Measurements from ENCODE around the gene MMP3. TPM values are rescaled to one million over a fixed set of nuclear protein-coding genes. Genes with fewer than 3 reads are reported as not detected.
A peak's percentile ranks its signal among the peaks of the same experiment; 100 is the strongest.

Gene MMP3
- total and polyA plus RNA-seq, 12 donors: not detected

DNA sequence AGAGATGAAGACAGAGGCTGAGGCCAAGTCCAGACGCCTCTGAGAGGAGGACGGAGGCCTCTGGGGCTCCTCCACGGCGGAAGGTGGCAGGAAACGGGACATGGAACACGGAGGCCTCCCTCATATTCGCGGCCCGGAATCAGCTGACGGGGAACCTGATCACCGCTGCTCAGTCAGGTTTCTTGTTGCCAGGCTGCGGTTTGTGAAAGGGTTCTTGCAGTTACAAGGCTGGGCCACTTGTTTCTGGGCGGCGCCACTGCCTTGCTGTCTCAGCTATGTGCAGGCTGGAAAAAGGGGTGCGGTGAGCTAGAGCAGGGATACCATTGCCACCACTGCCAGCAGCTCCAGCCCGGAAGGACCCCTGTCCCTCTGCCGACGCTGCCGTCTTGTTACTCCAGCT lies 35.5 kb downstream of the MMP3 start:
- peaks cover 0 to 10% (median 0%) of the 10 kb centered on the region in 7 donors for H3K27me3 ChIP-seq
- H3K4me3 ChIP-seq: no peak overlapping the region
- no peak overlapping the region for H3K27ac ChIP-seq
- no peaks in the 10 kb centered on the region for H3K36me3 ChIP-seq
- 55 to 56% methylated on average over 19 of the region's 19 CpGs for WGBS, 2 donors
- TF ChIP-seq, protein P1, sequence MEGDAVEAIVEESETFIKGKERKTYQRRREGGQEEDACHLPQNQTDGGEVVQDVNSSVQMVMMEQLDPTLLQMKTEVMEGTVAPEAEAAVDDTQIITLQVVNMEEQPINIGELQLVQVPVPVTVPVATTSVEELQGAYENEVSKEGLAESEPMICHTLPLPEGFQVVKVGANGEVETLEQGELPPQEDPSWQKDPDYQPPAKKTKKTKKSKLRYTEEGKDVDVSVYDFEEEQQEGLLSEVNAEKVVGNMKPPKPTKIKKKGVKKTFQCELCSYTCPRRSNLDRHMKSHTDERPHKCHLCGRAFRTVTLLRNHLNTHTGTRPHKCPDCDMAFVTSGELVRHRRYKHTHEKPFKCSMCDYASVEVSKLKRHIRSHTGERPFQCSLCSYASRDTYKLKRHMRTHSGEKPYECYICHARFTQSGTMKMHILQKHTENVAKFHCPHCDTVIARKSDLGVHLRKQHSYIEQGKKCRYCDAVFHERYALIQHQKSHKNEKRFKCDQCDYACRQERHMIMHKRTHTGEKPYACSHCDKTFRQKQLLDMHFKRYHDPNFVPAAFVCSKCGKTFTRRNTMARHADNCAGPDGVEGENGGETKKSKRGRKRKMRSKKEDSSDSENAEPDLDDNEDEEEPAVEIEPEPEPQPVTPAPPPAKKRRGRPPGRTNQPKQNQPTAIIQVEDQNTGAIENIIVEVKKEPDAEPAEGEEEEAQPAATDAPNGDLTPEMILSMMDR (IDR thresholded peaks at IDR 0.05): peak in 1 of 9 donors; percentile 16
- ATAC-seq (peak in 1 of 8 donors; percentile 14), DNase-seq (peak in 1 of 2 donors; percentile 10)
- no peaks in the 10 kb centered on the region for H3K9me3 ChIP-seq
- intact Hi-C loops (cut with DNase I): no loop called here
- no peaks in the 10 kb centered on the region for H3K4me1 ChIP-seq

DNA sequence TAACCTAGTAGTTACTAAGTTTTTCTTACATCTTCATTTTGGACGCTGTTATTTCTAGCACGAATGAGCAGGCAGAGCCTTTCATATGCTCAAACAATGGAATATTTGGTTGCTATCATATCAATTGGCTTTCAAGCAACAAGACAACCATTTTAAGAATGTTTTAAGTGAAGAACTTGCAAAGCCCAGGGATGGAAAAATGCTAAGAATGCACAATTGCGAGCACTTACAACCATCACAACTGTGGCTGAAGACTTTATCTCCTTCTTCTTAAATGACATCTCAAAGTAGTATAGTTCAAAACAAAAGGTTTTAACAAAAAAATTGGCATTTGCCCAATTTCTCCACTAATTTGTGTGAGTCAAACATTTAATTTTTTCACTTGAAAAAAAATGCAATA lies 37.1 kb downstream of the MMP3 start:
- WGBS, 2 donors: 51 to 64% methylated on average over 3 of the region's 3 CpGs
- no peak for DNase-seq

DNA sequence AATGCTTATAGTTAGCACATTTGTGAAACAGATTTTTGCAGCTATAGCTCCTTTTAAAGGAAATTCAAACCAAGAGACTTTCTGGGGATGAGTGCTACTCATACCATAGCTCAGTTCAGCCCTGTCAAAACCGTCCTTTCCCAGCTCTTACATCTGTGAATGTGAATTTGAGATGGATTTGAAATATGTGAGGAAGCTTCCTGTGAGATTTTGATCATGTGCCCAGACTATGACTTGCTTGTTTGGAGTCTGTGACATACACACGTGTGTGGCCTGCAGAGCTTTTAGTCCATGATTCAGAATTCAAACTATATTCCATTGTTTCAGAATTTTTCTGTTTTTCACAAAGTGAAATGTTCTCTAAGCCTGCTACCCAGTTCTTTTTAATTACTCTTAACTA lies 41.1 kb downstream of the MMP3 start:
- Histone ChIP-seq H3K36me3 (no peaks in the 10 kb centered on the region), H3K27ac (no peak overlapping the region), H3K27me3 (peaks cover 0 to 2% (median 0%) of the 10 kb centered on the region in 7 donors), H3K9me3 (peaks cover 0 to 2% (median 0%) of the 10 kb centered on the region in 11 donors), H3K4me1 (peaks cover 0 to 7% (median 0%) of the 10 kb centered on the region in 9 donors), H3K4me3 (no peak overlapping the region)
- TF ChIP-seq, protein P1 (IDR thresholded peaks at IDR 0.05): no peak
- 26 to 35% methylated on average over 2 of the region's 2 CpGs for WGBS, 2 donors
- intact Hi-C loops (cut with DNase I): no loop called here
- no peak for DNase-seq
- ATAC-seq: peak in 2 of 8 donors; percentile 52 to 54

More for the DNA sequence above, 37.1 kb downstream of the MMP3 start:
- H3K9me3 ChIP-seq: no peaks in the 10 kb centered on the region
- TF ChIP-seq, protein P1 (IDR thresholded peaks at IDR 0.05): no peak
- no peaks in the 10 kb centered on the region for H3K4me1 ChIP-seq
- H3K36me3 ChIP-seq: no peaks in the 10 kb centered on the region
- no peak for ATAC-seq
- H3K4me3 ChIP-seq: no peak overlapping the region
- peaks cover 0 to 10% (median 0%) of the 10 kb centered on the region in 7 donors for H3K27me3 ChIP-seq
- intact Hi-C loops (cut with DNase I): no loop called here
- no peak overlapping the region for H3K27ac ChIP-seq

DNA sequence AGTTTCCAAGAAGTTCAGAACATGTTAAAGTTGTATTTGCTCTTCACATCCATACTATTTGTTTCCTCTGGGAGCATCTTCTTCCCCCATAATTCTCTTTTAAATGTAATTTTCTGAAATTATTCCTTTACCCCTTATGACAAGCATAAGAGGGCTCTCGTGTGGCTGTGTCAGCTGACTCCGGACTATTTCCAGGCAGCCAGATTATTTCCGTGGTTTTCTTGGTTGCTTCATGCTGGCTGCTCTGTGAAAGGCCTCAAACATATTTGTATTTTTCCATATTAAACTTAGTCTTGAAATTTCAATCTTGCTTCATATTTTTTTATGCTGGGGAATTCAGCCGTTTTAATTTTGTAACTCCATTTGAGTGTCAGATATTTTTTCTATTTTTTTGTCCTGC lies 42.6 kb downstream of the MMP3 start:
- intact Hi-C loops (cut with DNase I): no loop called here
- H3K4me1 ChIP-seq: peaks cover 0 to 7% (median 0%) of the 10 kb centered on the region in 9 donors
- H3K4me3 ChIP-seq: no peak overlapping the region
- TF ChIP-seq, protein P1 (IDR thresholded peaks at IDR 0.05): no peak
- H3K27ac ChIP-seq: no peak overlapping the region
- 74 to 79% methylated on average over 4 of the region's 4 CpGs for WGBS, 2 donors
- H3K27me3 ChIP-seq: no peaks in the 10 kb centered on the region
- ATAC-seq: no peak
- peaks cover 0 to 2% (median 0%) of the 10 kb centered on the region in 11 donors for H3K9me3 ChIP-seq
- DNase-seq: no peak
- H3K36me3 ChIP-seq: no peaks in the 10 kb centered on the region

All from heart right ventricle (tissue), 16 donors.